VCaP (cell line): ENCODE measurements around the gene ANO2.

ENCODE experiments used
- H3K27ac ChIP-seq: fragments of 450-650 bp; 2 replicates; pipeline ENCODE4 v1.5.1; 2017
- TF ChIP-seq, protein P1 (sequence below): fragments of 450-650 bp; conservative IDR thresholded peaks from 2 replicates; pipeline ENCODE4 v1.5.1; 2017; ENCODE audit warnings: mild to moderate bottlenecking, moderate library complexity

Gene ANO2

DNA sequence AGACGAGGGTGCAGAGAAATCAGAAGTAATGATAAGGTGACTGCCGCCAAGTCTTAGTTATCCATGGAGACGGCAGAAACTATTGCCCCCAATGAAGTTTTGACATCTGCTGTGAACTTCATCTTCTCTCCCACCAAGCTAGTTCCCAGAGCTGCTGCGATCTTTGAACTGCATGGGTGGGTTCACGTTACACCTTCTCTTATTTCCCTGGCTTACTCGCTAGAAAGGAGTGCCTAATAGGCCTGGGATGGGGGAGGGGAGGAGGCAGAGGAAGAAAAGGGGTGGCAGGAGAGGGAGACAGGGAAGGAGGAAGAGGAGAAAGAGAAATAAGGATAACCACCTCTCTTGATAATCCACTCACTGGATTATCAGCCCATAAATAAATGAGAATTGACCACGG is 356.0 kb downstream of the ANO2 start:
- TF ChIP-seq, protein P1, sequence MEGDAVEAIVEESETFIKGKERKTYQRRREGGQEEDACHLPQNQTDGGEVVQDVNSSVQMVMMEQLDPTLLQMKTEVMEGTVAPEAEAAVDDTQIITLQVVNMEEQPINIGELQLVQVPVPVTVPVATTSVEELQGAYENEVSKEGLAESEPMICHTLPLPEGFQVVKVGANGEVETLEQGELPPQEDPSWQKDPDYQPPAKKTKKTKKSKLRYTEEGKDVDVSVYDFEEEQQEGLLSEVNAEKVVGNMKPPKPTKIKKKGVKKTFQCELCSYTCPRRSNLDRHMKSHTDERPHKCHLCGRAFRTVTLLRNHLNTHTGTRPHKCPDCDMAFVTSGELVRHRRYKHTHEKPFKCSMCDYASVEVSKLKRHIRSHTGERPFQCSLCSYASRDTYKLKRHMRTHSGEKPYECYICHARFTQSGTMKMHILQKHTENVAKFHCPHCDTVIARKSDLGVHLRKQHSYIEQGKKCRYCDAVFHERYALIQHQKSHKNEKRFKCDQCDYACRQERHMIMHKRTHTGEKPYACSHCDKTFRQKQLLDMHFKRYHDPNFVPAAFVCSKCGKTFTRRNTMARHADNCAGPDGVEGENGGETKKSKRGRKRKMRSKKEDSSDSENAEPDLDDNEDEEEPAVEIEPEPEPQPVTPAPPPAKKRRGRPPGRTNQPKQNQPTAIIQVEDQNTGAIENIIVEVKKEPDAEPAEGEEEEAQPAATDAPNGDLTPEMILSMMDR, result no peak
- H3K27ac ChIP-seq, result no peak overlapping the region

DNA sequence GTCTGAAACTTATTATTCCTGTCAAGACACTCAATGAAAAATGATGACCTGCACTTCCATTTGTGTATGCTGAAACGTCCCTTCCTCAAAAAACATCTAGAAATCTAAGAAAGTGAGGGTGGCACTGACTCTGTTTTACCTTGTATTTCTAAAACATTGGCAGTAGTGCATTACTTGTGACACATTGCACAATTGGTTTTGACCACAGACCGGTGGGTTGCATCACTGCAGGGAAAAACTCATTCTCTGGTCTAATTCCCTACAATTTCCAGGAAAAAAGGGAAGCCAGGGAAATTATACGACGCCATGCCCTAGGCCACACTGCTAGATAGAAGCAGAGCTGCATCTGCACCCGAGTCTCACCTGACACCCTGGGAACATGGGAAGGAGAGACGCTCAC is 356.5 kb downstream of the ANO2 start:
- no peak overlapping the region for H3K27ac ChIP-seq
- TF ChIP-seq, protein P1, result no peak

DNA sequence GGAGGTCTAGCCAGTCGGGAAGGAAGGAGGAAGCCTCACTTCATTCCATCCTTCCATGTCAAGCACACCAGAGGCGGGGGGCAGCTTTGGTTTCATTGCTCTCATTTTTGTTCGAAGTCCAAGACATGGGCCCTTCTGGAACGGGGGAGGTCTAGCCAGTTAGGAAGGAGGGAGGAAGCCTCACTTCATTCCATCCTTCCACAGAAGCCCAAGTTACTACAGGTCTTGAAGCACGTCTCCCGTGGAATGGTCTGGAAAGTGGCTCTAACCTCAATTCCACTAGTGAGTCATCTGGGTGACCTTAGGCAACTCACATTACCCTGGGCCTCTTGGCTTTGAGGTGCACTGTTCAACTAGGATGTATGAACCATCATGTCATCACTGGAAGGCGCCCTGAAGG is 356.9 kb downstream of the ANO2 start:
- H3K27ac ChIP-seq, result no peak overlapping the region
- TF ChIP-seq, protein P1, result no peak

DNA sequence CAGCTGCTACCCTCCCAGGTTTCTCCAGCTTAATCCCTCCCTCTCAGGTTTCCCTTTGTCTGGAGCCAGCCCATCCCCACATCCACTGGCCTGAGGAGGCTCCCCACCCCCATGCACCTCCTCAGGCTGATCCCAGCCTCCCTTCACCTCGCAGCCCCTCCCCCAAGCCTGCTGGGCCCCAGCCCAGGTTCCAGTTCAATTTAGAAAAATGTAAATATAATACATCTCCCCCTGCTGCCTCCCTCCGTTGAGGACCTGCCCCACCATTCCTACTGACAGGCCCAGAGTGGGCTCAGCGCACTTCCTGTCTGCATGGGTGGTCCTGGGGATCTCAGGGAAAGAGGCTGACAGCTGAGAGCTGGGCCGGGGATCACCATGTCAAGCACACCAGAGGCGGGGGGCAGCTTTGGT is 357.3 kb downstream of the ANO2 start:
- H3K27ac ChIP-seq, result no peak overlapping the region
- TF ChIP-seq, protein P1, result no peak

DNA sequence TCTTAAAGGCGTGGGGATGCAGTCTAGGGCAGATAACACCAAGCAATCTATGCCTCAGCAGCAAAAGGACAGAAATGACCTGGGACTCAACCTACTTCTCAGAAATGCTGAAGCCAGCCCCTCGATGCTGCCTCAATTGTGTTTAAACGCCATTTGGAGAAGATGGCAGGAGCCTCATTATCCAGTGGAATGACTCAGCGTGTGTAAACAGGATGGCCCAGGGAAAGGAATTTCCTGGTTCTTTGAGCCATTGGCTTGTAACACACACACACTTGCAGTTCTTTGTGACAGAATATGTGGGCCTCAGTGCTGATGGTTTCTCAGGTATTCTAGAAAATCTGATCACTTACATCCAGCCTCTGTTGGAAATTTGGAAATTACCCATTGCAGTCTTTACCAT is 358.9 kb downstream of the ANO2 start:
- TF ChIP-seq, protein P1, result no peak
- no peak overlapping the region for H3K27ac ChIP-seq

DNA sequence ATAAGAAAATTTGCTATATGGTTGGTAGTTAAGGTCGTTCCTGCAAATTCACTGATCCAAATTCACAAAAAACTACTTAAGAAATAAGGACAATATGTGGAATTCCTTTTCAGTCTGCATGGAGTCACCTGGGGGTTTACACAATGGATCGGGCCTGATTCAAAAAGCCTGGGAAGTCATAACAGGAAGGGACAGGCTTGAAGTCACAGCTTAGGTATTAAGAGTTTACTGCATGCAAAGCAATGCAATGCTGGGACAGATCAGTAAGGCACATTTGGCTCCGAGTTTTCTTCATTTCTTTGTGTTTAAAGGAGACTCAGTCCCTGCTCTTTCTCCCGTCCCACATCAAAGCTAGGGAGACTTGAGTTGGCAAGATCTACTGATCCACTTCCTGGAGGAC is 359.9 kb downstream of the ANO2 start:
- H3K27ac ChIP-seq, result no peak overlapping the region
- TF ChIP-seq, protein P1, result no peak

DNA sequence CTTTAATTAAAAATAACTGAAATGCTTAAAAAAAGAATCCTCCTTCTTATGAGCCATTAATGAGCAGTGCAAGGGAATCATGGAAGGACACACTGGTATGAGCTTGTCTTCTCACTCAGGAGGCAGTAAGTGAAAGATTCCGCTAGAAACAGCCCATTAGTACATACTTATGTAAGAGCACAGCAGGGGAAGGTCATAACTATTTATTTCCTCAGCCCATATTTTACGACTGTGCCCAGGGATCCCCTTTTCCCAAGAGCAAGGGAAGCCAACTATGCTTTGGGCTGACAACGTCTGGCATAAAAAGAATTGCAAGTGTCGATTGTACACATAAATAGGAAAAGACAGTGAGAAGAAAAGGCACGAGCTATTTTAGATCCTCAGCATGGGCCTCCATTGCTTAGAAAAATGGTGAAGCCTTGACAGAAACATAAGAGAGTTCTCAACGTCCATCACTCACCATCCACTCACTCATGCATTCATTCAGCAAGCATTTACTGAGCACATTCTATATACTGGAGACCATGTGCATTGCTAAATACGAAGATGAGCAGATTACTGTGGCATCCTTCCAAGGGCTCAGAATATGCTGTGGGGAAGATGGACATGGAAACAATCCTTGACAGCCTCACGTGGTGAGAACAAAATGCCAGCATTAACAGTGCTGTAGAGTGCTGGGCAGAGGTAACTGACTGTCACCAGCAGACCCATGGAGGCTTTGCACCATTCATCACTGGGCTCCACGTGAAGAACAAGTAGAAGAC is 360.5 kb downstream of the ANO2 start:
- H3K27ac ChIP-seq, result no peak overlapping the region
- TF ChIP-seq, protein P1, result no peak
